SK-N-SH (cell line): Measurements from ENCODE around the gene MCC. TPM values are rescaled to one million over a fixed set of nuclear protein-coding genes. Genes with fewer than 3 reads are reported as not detected.

Experiments
- CTCF ChIA-PET: fragments of 300-600, 350-600 bp; formaldehyde crosslinking; extraction: SDS; loops from one replicate; lab custom pipeline; 2021; lab: Yijun Ruan, JAX
- POLR2A ChIA-PET: fragments of 350-600 bp; sonication (Branson Sonifier 250); formaldehyde crosslinking; extraction: SDS; loops from one replicate; lab custom pipeline; 2020; ENCODE audit warnings: antibody characterized with exemption, inconsistent platforms; lab: Yijun Ruan, JAX
- DNase-seq: peaks from one replicate; pipeline ENCODE4 v3.0.0; 2012
- H2AFZ ChIP-seq: fragments of 200-600 bp; sonication (generic); 2 replicates; pipeline ENCODE4 v1.8.1; 2016; ENCODE audit warnings: antibody characterized with exemption, mild to moderate bottlenecking, low read depth
- H3F3A ChIP-seq: fragments of 200-600 bp; sonication (generic); replicated peaks from 2 replicates; pipeline ENCODE3; 2016; ENCODE audit warnings: antibody characterized with exemption, mild to moderate bottlenecking; ENCODE audit not compliant: insufficient read depth
- H3K27ac ChIP-seq, 2 experiments: fragments of 200-500 bp in 1 of 2; fragments of 200-600 bp in 1 of 2; sonication (Bioruptor generic) in 1 of 2; sonication (generic), shearing (Covaris generic) in 1 of 2; 2 replicates each; pipeline versions ENCODE4 v1.5.1 to v1.6.1; 2014 to 2016; ENCODE audit warnings: low read depth in 2 of 2, inconsistent platforms in 1 of 2, low read length in 1 of 2, mild to moderate bottlenecking in 1 of 2, mixed read lengths in 1 of 2
- H3K27me3 ChIP-seq: fragments of 200-600 bp; sonication (generic), shearing (Covaris generic); 2 replicates; pipeline ENCODE4 v1.6.1; 2016; ENCODE audit warnings: mixed run types; ENCODE audit not compliant: insufficient read depth
- H3K36me3 ChIP-seq, 2 experiments: fragments of 200-500 bp in 1 of 2; fragments of 200-600 bp in 1 of 2; sonication (Bioruptor generic) in 1 of 2; sonication (generic) in 1 of 2; replicated peaks in 1 of 2; 2 replicates each; pipeline versions ENCODE3 to v1.5.1; 2014 to 2016; ENCODE audit warnings: low read length in 1 of 2, mild to moderate bottlenecking in 1 of 2; ENCODE audit not compliant: insufficient read depth in 2 of 2, control insufficient read depth in 1 of 2
- H3K4me1 ChIP-seq, 2 experiments: fragments of 200-500 bp in 1 of 2; fragments of 200-600 bp in 1 of 2; sonication (Bioruptor generic) in 1 of 2; sonication (generic), shearing (Covaris generic) in 1 of 2; 2 replicates each; pipeline versions ENCODE4 v1.5.1 to v1.6.1; 2014 to 2016; ENCODE audit warnings: low read depth in 1 of 2, low read length in 1 of 2, mixed run types in 1 of 2; ENCODE audit not compliant: insufficient read depth in 2 of 2, control insufficient read depth in 1 of 2
- H3K4me2 ChIP-seq: fragments of 200-600 bp; sonication (generic), shearing (Covaris generic); 2 replicates; pipeline ENCODE4 v1.6.1; 2017; ENCODE audit warnings: mixed run types
- H3K4me3 ChIP-seq, 2 experiments: fragments of 200-500 bp in 1 of 2; fragments of 200-600 bp in 1 of 2; sonication (Bioruptor generic) in 1 of 2; sonication (generic), shearing (Covaris generic) in 1 of 2; 2 replicates each; pipeline versions ENCODE4 v1.5.1 to v1.8.1; 2014 to 2016; ENCODE audit warnings: low read depth in 2 of 2, inconsistent platforms in 1 of 2, low read length in 1 of 2, mild to moderate bottlenecking in 1 of 2, mixed read lengths in 1 of 2, moderate library complexity in 1 of 2
- H3K79me2 ChIP-seq: fragments of 200-600 bp; sonication (generic); 2 replicates; pipeline ENCODE4 v1.8.1; 2017; ENCODE audit warnings: mild to moderate bottlenecking; ENCODE audit not compliant: insufficient read depth
- H3K9ac ChIP-seq: fragments of 200-600 bp; sonication (generic); 2 replicates; pipeline ENCODE4 v1.6.1; 2017; ENCODE audit warnings: mixed run types
- H3K9me2 ChIP-seq: fragments of 200-600 bp; sonication (generic); 2 replicates; pipeline ENCODE4 v1.6.1; 2017; ENCODE audit warnings: mixed run types
- H3K9me3 ChIP-seq: fragments of 200-600 bp; sonication (generic); 2 replicates; pipeline ENCODE4 v1.6.1; 2017; ENCODE audit warnings: mixed run types, mild to moderate bottlenecking, moderate library complexity
- H4K20me1 ChIP-seq: fragments of 200-600 bp; sonication (generic); 2 replicates; pipeline ENCODE4 v1.6.1; 2017; ENCODE audit warnings: mild to moderate bottlenecking, mixed run types; ENCODE audit not compliant: insufficient read depth
- CTCF ChIP-seq: fragments of 200-600 bp; sonication (generic); IDR thresholded peaks from 2 replicates; pipeline ENCODE4 v1.6.1; 2017; ENCODE audit warnings: antibody characterized with exemption, mild to moderate bottlenecking, moderate library complexity
- FOSL2 ChIP-seq: IDR thresholded peaks from 2 replicates; pipeline ENCODE4 v1.4.0; 2012; ENCODE audit warnings: low read depth, mild to moderate bottlenecking, moderate library complexity, borderline replicate concordance
- FOXM1 ChIP-seq: IDR thresholded peaks from 2 replicates; pipeline ENCODE4 v1.4.0; 2012; ENCODE audit warnings: low read depth, mild to moderate bottlenecking
- GABPA ChIP-seq: IDR thresholded peaks from 2 replicates; pipeline ENCODE4 v1.4.0; 2012; ENCODE audit warnings: low read depth, mild to moderate bottlenecking
- GATA2 ChIP-seq: sonication (generic); formaldehyde crosslinking; IDR thresholded peaks from 2 replicates; pipeline ENCODE4 v1.5.0; 2020; ENCODE audit warnings: mild to moderate bottlenecking, missing genetic modification reagents
- IRF3 ChIP-seq: fragments of 150-350 bp; IDR thresholded peaks from 2 replicates; pipeline ENCODE4 v1.6.1; 2016; ENCODE audit warnings: mild to moderate bottlenecking, low read depth, low read length
- MXI1 ChIP-seq: IDR thresholded peaks from 2 replicates; pipeline ENCODE4 v1.6.1; 2012; ENCODE audit warnings: mild to moderate bottlenecking, low read depth, low read length, improper control_type of control experiment
- NFIC ChIP-seq: IDR thresholded peaks from 2 replicates; pipeline ENCODE4 v1.4.0; 2012; ENCODE audit warnings: borderline replicate concordance
- RXRA ChIP-seq: IDR thresholded peaks from 2 replicates; pipeline ENCODE4 v1.4.0; 2012; ENCODE audit warnings: low read depth, mild to moderate bottlenecking, borderline replicate concordance
- SIN3A ChIP-seq: IDR thresholded peaks from 2 replicates; pipeline ENCODE4 v1.6.1; 2012; ENCODE audit warnings: low read depth, mild to moderate bottlenecking, low read length, moderate library complexity, borderline replicate concordance
- TCF12 ChIP-seq: IDR thresholded peaks from 2 replicates; pipeline ENCODE4 v1.4.0; 2012
- USF2 ChIP-seq: fragments of 150-350 bp; IDR thresholded peaks from 2 replicates; pipeline ENCODE4 v1.6.1; 2017; ENCODE audit warnings: antibody characterized with exemption, low read length, low read depth, borderline replicate concordance
- ZBTB33 ChIP-seq: IDR thresholded peaks from 2 replicates; pipeline ENCODE4 v1.4.0; 2012; ENCODE audit warnings: low read depth, borderline replicate concordance
- WGBS: methylation state at CpG from one replicate; pipeline ENCODE4 v1.1.6; 2017; ENCODE audit warnings: low lambda C conversion rate; 5-methylcytosine and 5-hydroxymethylcytosine counted together
- polyA plus RNA-seq, 3 experiments: library from polyadenylated mRNA; depleted of rRNA; stranded (reverse); fragments of >200 nt; gene quantifications; 2 replicates each; pipeline ENCODE4 v1.2.3, GENCODE V29; 2012

MCC gene
- polyA plus RNA-seq, 1 of the 3 experiments (the other 2 are of a cell fraction): 3.6 TPM

- no peaks in the 10 kb centered on the region; the same call in 1 of the 2 replicates for H3K27me3 ChIP-seq
- TF ChIP-seq FOXM1: no peak
- no peak for TF ChIP-seq IRF3
- no peak for TF ChIP-seq CTCF
- TF ChIP-seq SIN3A: no peak
- no peak for TF ChIP-seq GATA2
- no peak for TF ChIP-seq ZBTB33
- no peaks in the 10 kb centered on the region for H3K79me2 ChIP-seq
- no peaks in the 10 kb centered on the region for H3K9me2 ChIP-seq
- no peak overlapping the region for H3K9ac ChIP-seq
- no peak overlapping the region for H3K27ac ChIP-seq
- H3K4me2 ChIP-seq: no peak overlapping the region
- no peak for DNase-seq
- WGBS: 44% methylated on average over 4 of the region's 4 CpGs
- no peak overlapping the region for H3K4me3 ChIP-seq
- CTCF ChIA-PET: no interaction called here
- no peaks in the 10 kb centered on the region for H3F3A ChIP-seq
- no peaks in the 10 kb centered on the region for H4K20me1 ChIP-seq
- H3K9me3 ChIP-seq: no peaks in the 10 kb centered on the region
- no peak overlapping the region for H2AFZ ChIP-seq
- no peaks in the 10 kb centered on the region for H3K36me3 ChIP-seq
- POLR2A ChIA-PET: no interaction called here
- peaks cover 0 to 21% of the 10 kb centered on the region in 2 experiments; a peak in 2 of 4 replicates for H3K4me1 ChIP-seq
These were observed 209.3 kb downstream of the MCC start for GRCh38 chr5:113278976-113279375.

GRCh38 chr5:113276493-113276892 lies 211.8 kb downstream of the MCC start:
- Histone ChIP-seq H2AFZ (no peak overlapping the region), H3K4me1 (peaks cover 0 to 21% of the 10 kb centered on the region in 2 experiments; a peak in 2 of 4 replicates), H3K36me3 (no peaks in the 10 kb centered on the region), H3K79me2 (no peaks in the 10 kb centered on the region), H3K9me3 (no peaks in the 10 kb centered on the region), H3K9me2 (no peaks in the 10 kb centered on the region), H4K20me1 (no peaks in the 10 kb centered on the region), H3F3A (no peaks in the 10 kb centered on the region), H3K4me3 (no peak overlapping the region), H3K27ac (no peak overlapping the region), H3K9ac (no peak overlapping the region), H3K4me2 (no peak overlapping the region), H3K27me3 (no peaks in the 10 kb centered on the region; the same call in 1 of the 2 replicates)
- WGBS: 64% methylated on average over 8 of the region's 8 CpGs
- DNase-seq: no peak
- CTCF ChIA-PET: no interaction called here
- POLR2A ChIA-PET: no interaction called here
- TF ChIP-seq IRF3: no peak
- no peak for TF ChIP-seq FOSL2
- no peak for TF ChIP-seq USF2
- TF ChIP-seq GABPA: no peak
- TF ChIP-seq NFIC: no peak
- TF ChIP-seq GATA2: no peak
- no peak for TF ChIP-seq TCF12
- TF ChIP-seq RXRA: no peak
- TF ChIP-seq MXI1: no peak
